ENCODE results near the gene ZNF181. TPM values are rescaled to one million over a fixed set of nuclear protein-coding genes. Genes with fewer than 3 reads are reported as not detected.
"Not testable (repeated sequence)": the region's sequence is repeated elsewhere in the genome, so short reads cannot be mapped to it uniquely, and the experiment has no call there.

The ZNF181 gene
- 10 to 100 TPM in 1 of 3 donors, 1 to 10 TPM in 2; 6.6 to 16.1 (median 8.4) TPM for total RNA-seq
- long read RNA-seq, donor 1, full-length matches to known transcripts: 6 of 28 reads
- long read RNA-seq, donor 1, partial matches to known transcripts: 2 of 28 reads
- long read RNA-seq, donor 1, other reads (novel, unspliced or antisense): 20 of 28 reads
- long read RNA-seq, donor 2, partial matches to known transcripts: 0 of 4 reads
- long read RNA-seq, donor 2, other reads (novel, unspliced or antisense): 3 of 4 reads

GRCh38 chr19:34733746-34734536 lies at the start of gene ZNF181:
TSS of gene ZNF181 (plus strand) at chr19:34734243. CDS start at chr19:34735038, 795 bp downstream.
- intact Hi-C loops (cut with DNase I, micrococcal nuclease): no loop called here
- H3K4me3 ChIP-seq: peak within 1 kb of the TSS; percentile 57
- H3K4me1 ChIP-seq (ENCODE audit: low read depth): peaks cover 11% of the 10 kb centered on the region
- DNase-seq (peak; percentile 92), ATAC-seq (peak; percentile 96)
- H3K36me3 ChIP-seq (ENCODE audit: low read depth): no peaks in the 10 kb centered on the region
- TF ChIP-seq CTCF (IDR thresholded peaks at IDR 0.05): no peak
- H3K9me3 ChIP-seq: peaks cover 18% of the 10 kb centered on the region

- Histone ChIP-seq H3K9me3 (peaks cover 67% of the 10 kb centered on the region), H3K36me3 (ENCODE audit: low read depth) (peaks cover 12% of the 10 kb centered on the region)
- ATAC-seq; H3K4me3 ChIP-seq; DNase-seq; H3K4me1 ChIP-seq (ENCODE audit: low read depth); intact Hi-C loops (cut with DNase I, micrococcal nuclease): not testable (repeated sequence)
These were observed 48.8 kb upstream of the ZNF181 start for GRCh38 chr19:34685266-34685665.

- Histone ChIP-seq H3K36me3 (ENCODE audit: low read depth) (peaks cover 12% of the 10 kb centered on the region), H3K4me1 (ENCODE audit: low read depth) (no peaks in the 10 kb centered on the region), H3K9me3 (peaks cover 61% of the 10 kb centered on the region), H3K4me3 (no peak overlapping the region)
- ATAC-seq (no peak), DNase-seq (no peak)
- no peak for TF ChIP-seq CTCF (IDR thresholded peaks at IDR 0.05)
- intact Hi-C loops (cut with DNase I, micrococcal nuclease): no loop called here
These were observed 47.6 kb upstream of the ZNF181 start for GRCh38 chr19:34686455-34686854.

GRCh38 chr19:34687348-34687747 lies 46.7 kb upstream of the ZNF181 start:
- peaks cover 52% of the 10 kb centered on the region for H3K9me3 ChIP-seq
- H3K4me1 ChIP-seq (ENCODE audit: low read depth): no peaks in the 10 kb centered on the region
- peaks cover 12% of the 10 kb centered on the region for H3K36me3 ChIP-seq (ENCODE audit: low read depth)
- ATAC-seq (no peak), DNase-seq (no peak)
- H3K4me3 ChIP-seq: no peak overlapping the region
- no peak for TF ChIP-seq CTCF (IDR thresholded peaks at IDR 0.05)
- intact Hi-C loops (cut with DNase I, micrococcal nuclease): no loop called here

- no peaks in the 10 kb centered on the region for H3K4me1 ChIP-seq (ENCODE audit: low read depth)
- intact Hi-C loops (cut with DNase I, micrococcal nuclease): no loop called here
- DNase-seq (no peak), ATAC-seq (no peak)
- TF ChIP-seq CTCF (IDR thresholded peaks at IDR 0.05): no peak
- peaks cover 5% of the 10 kb centered on the region for H3K36me3 ChIP-seq (ENCODE audit: low read depth)
- no peak overlapping the region for H3K4me3 ChIP-seq
- peaks cover 40% of the 10 kb centered on the region for H3K9me3 ChIP-seq
These were observed 45.5 kb upstream of the ZNF181 start for GRCh38 chr19:34688592-34688991.

- ATAC-seq: no peak
- H3K4me1 ChIP-seq (ENCODE audit: low read depth): no peaks in the 10 kb centered on the region
- TF ChIP-seq CTCF (IDR thresholded peaks at IDR 0.05): no peak
- H3K4me3 ChIP-seq: no peak overlapping the region
- no peak for DNase-seq
- H3K9me3 ChIP-seq: peaks cover 22% of the 10 kb centered on the region
- intact Hi-C loops (cut with DNase I, micrococcal nuclease): no loop called here
- H3K36me3 ChIP-seq (ENCODE audit: low read depth): no peaks in the 10 kb centered on the region
These were observed 43.7 kb upstream of the ZNF181 start for GRCh38 chr19:34690372-34690771.
